HG02885 (cell line): ENCODE data around the gene CAMK2B.

Experiments used
- ATAC-seq: cut with Tn5 transposase; IDR thresholded peaks from one replicate; pipeline ENCODE4 v1.9.1; 2021; ENCODE audit warnings: mild to moderate bottlenecking; ENCODE audit not compliant: unreplicated experiment, poor library complexity

Gene CAMK2B

DNA sequence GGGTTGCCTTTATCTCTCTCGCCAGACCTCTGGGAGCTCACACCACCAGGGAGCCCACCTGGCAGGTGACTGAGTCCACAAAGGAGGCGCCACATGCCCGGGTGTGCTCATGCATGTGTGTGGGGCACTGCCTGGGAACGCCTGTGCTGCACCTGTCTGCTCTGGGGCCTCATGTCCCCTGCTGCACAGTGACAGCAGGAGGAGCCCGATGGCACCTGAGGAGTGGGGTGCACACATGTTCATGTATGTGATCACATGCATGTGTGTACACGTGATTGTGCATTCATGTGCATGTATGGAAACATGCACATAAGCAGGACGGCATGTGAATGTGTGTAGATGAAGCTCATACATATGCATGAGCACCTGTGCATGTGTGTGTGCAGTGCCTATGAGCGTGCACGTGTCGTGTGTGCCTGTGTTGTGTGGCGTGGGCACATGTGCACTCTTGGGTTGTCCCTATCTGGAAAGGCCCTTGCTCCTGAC is 102.6 kb downstream of the CAMK2B start:
- no peak for ATAC-seq

DNA sequence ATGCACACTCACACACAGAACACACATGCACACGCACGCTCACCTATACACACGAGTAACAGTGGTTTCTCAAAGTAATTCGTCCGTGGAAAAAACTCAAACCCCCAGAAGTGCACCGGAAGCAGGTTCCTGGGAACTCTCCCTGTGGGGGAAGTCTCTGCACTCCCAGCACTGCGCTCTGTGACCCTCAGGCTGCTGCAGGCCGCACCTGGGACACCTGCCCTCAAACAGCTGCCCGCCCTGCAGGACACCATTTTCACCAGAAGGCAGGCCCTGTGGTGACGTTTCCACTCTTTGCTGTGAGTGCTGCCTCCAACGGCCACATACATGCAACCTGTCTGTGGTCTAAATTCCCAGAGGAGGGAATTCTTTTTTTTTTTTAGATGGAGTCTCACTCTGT is 103.3 kb downstream of the CAMK2B start:
- no peak for ATAC-seq

DNA sequence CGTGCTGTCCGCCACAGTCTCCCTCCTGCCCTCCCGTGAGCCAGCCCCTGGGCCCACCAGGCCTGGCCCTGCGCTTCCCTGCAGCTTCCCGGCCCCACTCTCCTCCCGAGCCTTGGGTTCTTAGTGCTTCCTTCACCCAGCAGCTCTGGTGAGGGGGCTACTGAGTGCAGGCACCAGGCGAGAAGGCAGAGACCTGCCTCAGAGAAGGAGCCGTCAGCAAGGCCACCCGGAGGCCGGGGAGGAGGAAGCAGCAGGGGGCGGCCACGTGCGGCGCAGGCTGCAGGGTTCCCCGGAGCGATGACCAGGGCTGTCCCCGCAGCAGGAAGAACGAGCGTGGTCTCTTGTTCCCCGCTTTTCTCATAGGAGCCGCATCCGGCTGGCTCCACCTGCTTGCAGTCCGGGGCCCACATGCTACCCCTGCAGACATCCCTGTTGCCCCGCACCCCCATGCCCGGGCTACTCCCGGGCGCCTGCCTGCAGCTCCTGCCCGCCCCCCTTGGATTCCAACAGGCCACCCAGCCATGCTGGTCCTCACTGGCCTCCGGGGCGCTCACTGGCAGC is 104.1 kb downstream of the CAMK2B start:
- no peak for ATAC-seq

DNA sequence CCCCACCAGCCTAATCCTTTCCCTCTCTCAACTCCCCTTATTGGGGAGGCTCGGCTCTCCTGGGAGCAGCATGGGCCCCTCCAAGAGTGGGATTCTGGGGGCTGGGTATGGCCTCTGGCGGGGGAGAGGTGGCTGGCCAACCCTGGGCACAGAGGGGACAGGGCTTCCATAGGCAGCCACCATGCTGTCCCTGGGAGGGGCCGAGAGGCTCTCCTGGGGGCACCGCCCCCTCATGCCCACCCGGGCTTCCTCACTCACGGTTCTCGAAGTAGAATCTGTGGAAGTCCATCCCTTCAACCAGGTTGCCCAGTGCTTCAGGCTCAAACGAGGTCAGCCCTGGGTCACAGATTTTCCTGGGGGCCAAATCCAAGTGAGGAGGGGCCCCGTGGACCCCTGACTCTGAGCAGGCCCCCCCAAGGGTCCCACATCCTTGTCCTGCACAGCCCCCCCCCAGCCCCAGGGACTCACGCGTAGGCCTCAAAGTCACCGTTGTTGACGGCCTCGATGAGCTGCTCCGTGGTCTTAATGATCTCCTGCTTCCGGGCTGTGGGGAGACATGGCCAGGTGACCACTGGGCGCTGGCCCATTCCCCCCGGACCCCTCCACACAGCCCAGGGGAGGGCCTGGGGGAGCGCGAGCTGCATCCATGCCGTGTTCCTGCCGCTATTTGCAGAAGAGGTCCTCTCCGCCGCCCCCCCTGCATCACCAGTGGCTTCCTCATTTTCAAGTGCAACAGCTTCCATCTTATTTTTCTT is 104.9 kb downstream of the CAMK2B start:
- no peak for ATAC-seq

DNA sequence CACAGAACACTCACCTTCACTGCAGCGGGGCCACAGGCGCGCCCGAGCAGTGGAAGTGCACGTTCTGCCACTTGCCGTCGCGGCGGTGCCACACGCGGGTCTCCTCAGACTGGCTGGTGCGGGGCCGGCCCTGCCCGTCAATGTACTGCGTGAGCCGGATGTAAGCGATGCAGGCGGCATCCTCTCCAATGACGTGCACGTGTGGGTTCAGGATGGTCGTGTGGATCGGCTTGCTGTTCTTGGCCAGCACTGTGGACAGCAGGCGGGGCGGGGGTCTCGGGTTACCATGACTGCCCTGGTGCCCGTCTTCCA is 105.4 kb downstream of the CAMK2B start:
- no peak for ATAC-seq

DNA sequence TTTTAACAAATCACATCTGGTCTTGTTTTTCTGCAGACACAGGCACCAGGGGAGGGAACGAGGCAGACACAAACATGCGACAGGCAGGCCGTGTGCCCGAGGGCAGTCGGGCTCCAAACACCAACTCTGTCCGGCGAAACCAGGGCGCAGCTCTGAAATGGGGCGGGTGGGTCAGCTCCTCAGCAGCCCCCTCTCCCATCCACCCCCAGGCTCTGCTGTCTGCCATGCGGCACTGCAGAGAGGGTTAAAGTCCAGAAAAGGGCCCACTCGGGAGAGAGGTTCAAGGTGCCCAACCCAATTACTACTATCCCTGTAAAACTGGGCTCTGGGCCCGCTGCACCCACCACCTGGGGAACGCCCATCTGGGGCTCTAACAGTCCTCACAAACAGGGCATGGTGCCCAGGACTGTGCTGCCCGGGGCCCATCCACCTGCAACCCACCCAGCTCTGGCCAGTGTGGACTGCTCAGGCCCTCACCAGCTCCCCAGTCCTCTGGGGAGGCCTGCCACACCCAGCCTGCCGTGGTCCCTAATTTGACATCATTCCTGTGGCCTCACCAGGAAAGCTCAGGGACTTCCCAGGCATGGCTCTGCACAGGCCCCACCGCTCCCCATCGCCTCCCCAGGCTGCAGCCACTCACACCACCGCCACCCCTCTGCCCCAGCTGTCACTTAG is 105.9 kb downstream of the CAMK2B start:
- no peak for ATAC-seq

DNA sequence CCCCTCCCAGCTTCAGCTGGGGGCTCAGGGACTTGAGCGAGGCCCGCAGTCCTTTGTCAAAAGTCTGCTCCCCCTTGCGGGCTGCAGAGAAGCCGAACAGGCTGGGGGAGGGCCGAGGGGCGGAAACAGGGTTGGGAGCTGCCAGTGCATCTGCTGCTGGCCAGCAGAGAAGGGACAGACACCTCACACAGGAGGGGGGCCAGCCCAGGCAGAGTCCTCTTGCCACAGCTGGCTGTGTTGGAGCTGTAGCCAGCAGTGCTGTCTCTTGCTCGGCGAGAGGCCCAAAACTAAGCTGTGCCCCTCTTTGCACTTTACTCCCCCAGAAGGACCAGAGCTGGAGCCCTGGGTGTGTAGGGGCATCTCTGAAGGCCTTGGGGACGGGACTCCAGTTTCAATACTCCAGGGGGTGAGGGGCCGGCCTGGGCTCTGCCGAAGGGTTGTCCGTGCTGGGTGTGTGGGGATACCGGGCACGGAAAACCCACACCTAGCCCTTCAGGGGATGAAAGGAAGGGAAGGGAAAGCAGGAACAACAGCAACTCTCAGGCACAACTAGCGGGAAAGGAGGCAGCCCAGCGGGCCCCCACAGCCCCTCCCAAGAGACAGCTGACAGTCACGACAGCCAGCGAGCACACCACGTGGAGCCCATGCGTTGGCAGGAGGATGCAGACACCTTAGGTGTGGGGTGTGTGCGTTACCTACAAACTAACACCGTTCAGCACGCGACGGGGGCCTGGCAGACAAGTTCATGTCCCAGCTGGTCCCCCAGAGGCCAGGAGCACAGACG is 106.8 kb downstream of the CAMK2B start:
- no peak for ATAC-seq

DNA sequence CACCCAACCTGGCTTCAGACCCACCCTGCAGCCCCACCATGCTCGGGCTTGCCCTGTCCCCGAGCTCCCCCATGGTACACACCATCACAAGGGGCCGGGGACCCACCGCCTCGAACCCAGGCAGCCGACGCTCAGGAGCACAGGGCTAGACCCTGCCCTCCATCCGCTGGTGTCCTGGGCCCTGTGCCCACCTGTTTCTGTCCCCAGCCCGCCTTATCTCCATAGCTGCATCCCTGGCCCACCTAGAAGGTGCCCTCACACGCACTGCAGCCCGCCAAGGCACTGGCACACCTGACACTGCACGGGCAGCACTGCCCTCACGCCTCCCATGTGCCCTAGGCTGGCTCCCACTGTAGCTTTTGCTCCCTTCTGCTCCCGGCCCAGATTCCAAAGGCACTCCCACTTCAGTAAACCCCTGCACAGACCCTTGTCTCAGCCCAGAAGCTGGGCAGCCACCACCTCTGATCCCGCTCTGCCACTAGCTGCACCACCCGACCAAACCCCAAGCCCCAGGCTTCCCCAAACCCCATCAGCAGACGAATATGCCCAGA is 107.5 kb downstream of the CAMK2B start:
- ATAC-seq, result no peak

DNA sequence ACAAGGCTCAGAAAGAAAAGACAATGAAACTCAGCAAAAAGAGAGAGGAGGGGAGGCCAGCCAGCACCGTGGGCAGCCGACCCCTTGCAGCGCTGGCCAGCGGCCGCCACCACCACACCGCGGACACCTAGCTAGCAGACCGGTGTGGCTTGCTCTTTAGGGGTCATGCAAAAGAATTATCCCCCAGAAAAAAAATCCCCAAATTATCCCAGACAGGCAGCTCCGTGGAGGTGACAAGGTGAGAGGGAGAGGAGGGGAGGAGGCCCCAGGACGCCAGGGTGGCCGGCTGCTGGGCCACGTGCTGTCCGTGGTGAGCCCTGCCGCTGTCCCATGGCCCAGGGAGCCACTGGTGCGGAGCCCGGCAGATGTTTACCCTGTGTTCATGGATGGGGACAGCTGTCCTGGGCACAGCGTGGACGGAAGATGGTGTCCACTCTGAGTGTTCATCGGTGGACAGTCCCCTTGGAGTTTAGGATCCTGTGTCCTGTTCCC is 108.1 kb downstream of the CAMK2B start:
- ATAC-seq, result no peak

DNA sequence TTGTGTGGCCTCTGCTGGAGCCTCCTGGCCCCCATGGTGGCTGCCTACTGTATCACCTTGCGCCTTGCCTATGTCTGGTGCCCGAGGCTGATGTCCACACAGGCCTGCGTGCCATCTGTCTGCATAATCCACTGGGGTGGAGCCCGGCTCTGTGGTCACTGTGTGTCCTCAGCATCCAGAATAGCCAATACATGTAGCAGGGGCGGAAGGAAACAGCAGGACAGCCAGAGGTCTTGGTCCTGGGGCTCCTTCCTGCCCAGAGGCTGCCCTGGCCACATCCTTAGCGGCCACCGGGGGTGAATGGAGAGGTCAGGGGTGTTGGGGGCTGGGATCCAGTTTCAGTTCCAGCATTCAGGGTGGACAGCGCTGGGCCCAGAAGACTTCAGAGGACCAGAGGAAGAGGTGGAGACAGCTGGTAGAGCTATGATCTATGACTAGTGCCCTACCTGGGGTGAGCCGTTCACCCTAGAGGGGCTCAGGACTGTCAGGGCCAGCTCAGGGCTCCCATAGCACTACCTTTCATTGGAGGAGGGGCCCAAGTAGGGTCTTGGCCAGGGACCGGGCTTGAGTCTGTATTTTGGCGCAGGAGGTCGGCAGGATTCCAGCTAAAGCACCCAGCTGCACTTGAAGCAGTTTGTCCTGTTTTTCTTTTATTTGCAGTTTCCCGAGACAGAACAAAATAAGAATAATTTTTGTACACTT is 108.7 kb downstream of the CAMK2B start:
- ATAC-seq, result no peak

DNA sequence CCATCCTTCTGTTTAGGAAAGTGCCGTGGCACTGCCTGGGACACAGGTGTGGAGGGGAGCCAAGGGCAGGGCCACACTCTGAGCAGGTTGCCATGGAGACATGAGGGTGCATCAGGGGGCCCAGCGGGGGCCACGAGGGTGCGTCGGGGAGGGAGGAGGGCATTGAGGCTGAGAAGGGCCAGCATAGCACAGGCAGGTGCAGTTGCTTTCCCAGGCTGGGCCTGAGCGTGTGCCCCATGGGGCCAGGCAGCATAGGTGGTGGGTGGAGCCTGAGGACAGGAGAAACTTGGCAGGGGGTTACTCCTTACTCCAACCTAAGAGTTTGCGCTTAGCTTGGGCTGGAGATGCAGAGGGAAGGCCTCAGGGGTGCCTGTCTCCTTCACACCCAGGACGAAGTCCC is 109.4 kb downstream of the CAMK2B start:
- no peak for ATAC-seq

DNA sequence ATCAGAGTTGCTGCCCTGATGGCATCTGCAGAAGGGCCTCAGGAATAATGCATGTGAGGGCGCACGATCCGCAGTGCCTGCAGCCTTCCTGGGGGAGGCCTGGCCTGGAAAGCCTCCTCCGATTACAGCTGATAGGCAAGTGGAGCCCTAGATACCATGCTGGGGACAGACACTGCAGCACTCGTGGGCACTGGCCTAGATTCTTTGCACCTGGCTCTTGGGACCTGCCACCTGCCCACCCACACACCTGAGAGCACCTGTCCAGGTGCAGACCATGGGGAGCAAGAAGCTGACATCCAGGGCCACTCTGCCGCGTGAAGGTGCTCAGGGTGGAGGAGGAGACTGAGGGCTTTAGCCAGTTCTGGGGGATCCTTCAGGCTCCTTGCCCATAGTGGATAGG is 109.9 kb downstream of the CAMK2B start:
- no peak for ATAC-seq

DNA sequence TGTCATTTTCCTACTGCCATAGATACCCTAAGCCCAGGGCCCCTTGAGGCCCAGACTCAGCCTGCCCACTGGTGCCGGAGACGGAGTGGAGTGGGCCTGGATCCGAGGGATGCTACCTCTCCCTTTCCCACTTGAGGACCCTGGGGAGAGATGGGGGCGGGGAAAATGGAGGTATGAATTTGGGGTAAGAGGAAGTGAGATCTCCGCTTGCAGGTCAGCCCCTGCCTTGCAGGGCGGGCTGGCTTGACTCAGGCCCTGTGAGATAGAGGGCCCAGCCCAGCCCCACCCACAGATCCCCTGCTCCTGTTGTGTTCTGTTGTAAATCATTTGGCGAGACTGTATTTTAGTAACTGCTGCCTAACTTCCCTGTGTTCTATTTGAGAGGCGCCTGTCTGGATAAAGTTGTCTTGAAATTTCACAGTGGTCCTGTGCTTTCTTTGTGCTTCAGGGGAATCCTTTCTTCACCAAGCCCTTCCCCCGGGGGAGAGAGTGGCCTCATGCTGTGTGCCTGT is 111.5 kb downstream of the CAMK2B start:
- no peak for ATAC-seq

DNA sequence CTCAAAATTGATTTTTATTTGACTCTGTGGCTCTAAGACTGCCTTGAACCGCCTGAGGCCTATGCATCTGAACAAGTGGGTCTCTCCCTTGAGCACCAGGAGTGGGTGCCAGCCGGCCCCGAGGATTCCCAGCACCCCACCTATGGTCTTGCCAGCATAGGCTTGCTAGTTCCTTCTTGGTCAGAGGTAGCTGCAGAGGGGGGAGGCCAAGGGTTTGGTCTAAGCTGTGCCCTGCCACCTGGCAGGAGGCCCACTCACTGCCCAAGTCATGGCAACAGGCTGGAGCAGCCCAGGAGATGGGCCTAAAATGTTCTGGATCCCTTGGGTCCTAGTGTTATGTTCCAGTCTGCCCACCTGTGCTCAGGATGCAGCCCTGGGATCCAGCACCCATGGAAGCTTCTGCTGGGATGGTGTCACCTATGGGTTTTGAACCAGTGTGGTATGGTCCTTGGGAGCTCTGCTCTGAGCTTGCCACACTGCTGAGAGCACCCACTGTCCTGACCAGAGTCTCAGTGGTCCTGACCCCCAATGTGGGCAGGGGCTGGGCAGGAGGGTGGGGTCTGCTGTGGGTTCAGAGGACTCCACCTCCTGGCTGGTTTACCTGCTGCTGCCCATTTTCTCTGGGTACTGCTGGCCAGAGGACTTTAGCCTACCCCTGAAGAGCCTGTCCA is 112.1 kb downstream of the CAMK2B start:
- no peak for ATAC-seq

DNA sequence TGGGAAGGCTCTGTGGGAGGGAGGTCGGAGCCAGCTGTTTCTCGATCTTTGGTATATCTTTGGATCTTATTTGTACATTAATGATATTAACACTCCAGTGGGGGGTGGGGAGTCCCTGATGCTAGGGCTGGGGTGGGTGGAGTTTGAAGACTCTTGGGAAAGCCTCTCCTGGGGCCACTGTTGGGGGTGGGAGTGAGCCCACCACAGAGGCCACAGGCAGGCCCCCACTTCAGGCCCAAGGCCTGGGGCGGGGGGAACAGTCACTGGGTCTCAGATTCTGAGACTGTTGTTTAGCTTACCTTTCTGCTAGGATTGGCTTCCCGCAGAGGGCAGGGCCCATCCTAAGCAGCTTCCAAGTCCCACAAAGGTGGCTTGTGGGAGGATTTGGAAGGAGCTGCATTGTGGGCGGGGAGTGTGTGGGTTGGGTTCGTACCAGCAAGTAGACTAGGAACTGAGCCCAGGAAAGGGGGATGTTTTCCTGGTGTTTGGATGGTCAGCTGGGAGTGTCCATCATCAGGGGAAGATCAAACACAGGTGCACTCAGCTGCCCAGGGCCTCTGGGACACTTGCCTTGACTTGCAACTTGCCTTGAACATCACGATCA is 112.7 kb downstream of the CAMK2B start:
- no peak for ATAC-seq

DNA sequence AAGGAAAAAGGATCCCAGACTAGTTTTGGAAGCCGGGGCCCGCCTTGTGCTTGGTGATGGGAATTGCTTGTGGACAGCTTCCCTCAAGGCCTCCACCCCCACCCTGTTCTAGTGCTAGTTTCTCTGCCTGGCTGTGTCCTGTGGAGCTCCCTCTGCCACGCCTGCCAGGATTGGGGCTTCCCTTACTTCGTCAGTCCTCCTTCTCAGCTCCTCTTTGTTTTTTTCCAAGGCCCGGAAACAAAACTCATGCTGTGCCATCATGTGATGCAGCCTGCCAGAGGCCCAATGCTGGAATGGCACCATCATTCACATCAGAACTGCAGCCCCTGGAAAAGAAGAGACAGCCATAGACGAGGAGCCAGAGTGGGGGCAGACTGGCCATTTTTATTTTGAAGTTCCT is 113.4 kb downstream of the CAMK2B start:
- ATAC-seq, result no peak

DNA sequence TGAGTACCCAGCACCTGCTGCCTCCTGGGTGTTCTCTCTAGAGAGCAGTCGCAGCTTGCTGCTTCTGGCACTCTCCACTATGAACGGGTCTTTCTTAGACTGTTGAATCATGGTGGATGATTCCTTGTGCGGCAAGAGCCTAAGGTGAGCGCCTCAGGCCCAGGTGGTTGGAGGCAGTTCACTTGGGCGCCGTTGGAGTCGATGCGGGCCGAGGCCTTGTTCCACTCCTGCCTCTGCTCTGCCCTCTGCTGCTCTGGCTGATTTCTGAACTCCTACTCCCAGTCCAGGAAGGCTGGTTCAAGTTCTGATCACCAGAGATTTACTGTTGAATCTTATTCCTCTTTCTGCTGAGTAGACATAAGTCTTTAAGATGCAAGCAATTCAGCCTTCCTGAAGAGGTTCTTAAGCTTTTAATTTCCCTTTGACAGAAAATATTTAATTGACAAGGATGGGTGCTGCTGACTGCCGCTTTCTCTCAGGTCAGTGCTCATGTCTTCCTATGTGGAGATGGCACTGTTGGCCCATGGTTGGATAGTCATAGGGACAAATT is 114.2 kb downstream of the CAMK2B start:
- ATAC-seq, result no peak

DNA sequence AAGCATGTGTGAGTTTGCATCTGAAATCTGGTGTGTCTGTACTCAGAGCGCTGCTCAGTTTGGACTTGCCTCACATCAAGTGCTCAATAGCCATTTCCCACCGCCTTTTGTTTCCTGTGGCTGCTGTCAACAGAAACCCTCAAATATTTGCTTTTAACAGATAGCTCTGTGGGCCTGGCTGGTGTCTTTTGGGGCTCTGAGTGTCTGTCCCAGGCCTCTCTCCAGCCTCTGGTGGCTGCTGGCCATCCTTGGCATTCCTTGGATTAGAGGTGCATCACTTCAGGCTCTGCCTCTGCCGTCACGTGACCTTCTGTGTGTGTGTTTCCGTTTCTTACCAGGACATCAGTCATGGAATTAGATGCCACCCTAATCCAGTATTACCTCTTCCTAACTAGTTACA is 115.3 kb downstream of the CAMK2B start:
- ATAC-seq, result no peak

DNA sequence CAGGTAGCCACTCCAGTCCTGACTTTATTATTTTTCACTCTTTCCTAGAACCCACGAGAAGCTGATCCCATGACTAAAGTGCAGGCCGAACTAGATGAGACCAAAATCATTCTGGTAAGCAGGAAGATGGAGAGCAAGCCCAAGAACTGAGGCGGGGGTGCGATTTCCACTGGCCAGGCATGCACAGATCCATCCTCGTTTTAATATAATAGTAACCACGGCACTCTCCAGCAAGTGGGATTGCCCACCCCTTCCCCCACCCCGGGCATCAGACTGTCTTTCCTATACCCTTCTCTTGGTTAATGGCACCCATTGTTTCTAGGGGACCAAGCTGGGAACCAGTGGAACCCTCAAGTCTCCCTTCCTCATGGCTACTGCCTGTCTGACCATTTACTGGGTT is 117.3 kb downstream of the CAMK2B start:
- ATAC-seq, result no peak
